ENCODE results near the gene FAT2.

- TF ChIP-seq TAF1 (IDR thresholded peaks at IDR 0.05; ENCODE audit: borderline replicate concordance, low read depth, low read length) (no peak), POLR2AphosphoS5 (IDR thresholded peaks at IDR 0.05; ENCODE audit: low read depth, low read length) (no peak)
Observed at GRCh38 chr5:151568036-151568435, 23.1 kb downstream of the FAT2 start.
